ENCODE measurements around the gene FGFR1OP2. TPM values are rescaled to one million over a fixed set of nuclear protein-coding genes. Genes with fewer than 3 reads are reported as not detected.

FGFR1OP2 gene
- total RNA-seq, 1 donor from 2014 or later, result 37.6 TPM

DNA sequence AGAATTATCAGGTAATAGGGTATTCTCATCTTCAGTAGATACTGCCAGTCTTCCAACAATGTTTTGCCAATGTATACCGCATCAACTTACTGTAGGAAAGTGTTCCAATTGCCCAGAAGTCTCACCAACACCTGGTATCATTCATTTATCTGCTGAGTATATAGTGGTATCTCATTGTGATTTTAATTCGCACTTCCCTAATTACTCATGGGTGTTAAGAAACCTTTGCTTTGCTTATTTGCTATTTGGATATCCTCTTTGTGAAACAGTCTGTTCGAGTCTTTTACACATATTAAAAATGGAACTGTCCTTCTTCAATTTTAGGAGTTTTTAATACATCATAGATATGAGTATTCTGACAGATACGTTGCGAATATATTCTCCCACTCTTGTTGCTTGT lies 69.8 kb downstream of the FGFR1OP2 start:
- no peak overlapping the region for H3K27ac Mint-ChIP-seq (ENCODE audit: unreplicated experiment)
- H3K4me3 Mint-ChIP-seq (ENCODE audit: unreplicated experiment), result no peak overlapping the region
- no peak for TF ChIP-seq CTCF (IDR thresholded peaks at IDR 0.05)
- peaks cover 55% of the 10 kb centered on the region for H3K4me1 Mint-ChIP-seq (ENCODE audit: low read depth)
- H3K27me3 Mint-ChIP-seq (ENCODE audit: low read depth), result no peaks in the 10 kb centered on the region
- no peaks in the 10 kb centered on the region for H3K9me3 Mint-ChIP-seq (ENCODE audit: low read depth)
- DNase-seq (ENCODE audit: low spot score), result no peak
- H3K36me3 Mint-ChIP-seq (ENCODE audit: low read depth), result peaks cover 2% of the 10 kb centered on the region

GRCh38 chr12:27009881-27010301 lies 71.6 kb downstream of the FGFR1OP2 start:
- Mint-ChIP-seq H3K27ac (ENCODE audit: unreplicated experiment) (peak overlapping the region; percentile 33), H3K4me1 (ENCODE audit: low read depth) (peaks cover 56% of the 10 kb centered on the region), H3K9me3 (ENCODE audit: low read depth) (no peaks in the 10 kb centered on the region), H3K4me3 (ENCODE audit: unreplicated experiment) (no peak overlapping the region), H3K27me3 (ENCODE audit: low read depth) (no peaks in the 10 kb centered on the region), H3K36me3 (ENCODE audit: low read depth) (peaks cover 2% of the 10 kb centered on the region)
- DNase-seq (ENCODE audit: low spot score), result no peak
- peak; percentile 19 for TF ChIP-seq CTCF (IDR thresholded peaks at IDR 0.05)

DNA sequence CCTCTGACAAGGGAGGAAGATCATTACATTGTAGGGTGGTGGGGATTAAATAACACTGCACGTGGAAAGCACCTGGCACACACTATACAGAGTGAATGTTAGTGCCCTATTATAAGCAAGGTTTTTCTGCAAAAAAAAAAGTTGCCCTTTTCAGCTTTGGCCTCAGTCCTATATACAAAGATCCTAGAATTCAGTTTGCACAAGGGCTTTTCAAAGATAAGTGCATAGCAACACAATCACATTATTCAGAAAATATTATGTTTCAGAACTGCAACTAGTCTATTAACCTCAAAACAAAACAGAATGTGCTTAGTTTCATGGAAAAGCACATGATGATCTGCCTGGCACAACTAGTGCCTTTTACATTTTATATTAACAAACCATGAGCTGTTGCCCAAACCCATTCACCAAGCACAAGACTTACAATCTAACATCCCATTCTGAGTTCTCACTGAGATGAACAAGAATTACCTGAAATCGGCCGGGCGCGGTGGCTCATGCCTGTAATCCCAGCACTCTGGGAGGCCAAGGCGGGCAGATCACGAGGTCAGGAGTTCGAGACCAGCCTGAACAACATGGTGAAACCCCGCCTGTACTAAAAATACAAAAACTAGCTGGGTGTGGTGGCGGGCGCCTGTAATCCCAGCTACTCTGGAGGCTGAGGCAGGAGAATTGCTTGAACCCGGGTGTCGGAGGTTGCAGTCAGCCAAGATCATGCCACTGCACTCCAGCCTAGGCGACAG lies 74.1 kb downstream of the FGFR1OP2 start:
- Mint-ChIP-seq H3K27ac (ENCODE audit: unreplicated experiment) (no peak overlapping the region), H3K36me3 (ENCODE audit: low read depth) (peaks cover 2% of the 10 kb centered on the region), H3K4me3 (ENCODE audit: unreplicated experiment) (no peak overlapping the region), H3K9me3 (ENCODE audit: low read depth) (no peaks in the 10 kb centered on the region), H3K4me1 (ENCODE audit: low read depth) (peaks cover 52% of the 10 kb centered on the region), H3K27me3 (ENCODE audit: low read depth) (no peaks in the 10 kb centered on the region)
- DNase-seq (ENCODE audit: low spot score), result no peak
- TF ChIP-seq CTCF (IDR thresholded peaks at IDR 0.05), result no peak

DNA sequence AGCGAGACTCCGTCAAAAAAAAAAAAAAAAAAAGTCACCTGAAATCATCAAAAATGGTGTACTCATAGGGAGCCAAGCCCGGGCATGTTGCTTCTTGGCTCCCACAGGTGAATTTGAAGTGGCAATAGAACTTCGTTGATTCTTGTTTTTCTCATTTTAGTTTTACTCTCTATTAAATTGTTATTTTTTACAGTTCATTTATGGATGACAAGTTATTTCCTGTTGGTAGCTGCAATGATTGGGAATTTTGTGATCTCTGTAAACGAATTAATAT lies 74.6 kb downstream of the FGFR1OP2 start:
- H3K4me1 Mint-ChIP-seq (ENCODE audit: low read depth), result peaks cover 52% of the 10 kb centered on the region
- peaks cover 2% of the 10 kb centered on the region for H3K36me3 Mint-ChIP-seq (ENCODE audit: low read depth)
- H3K9me3 Mint-ChIP-seq (ENCODE audit: low read depth), result no peaks in the 10 kb centered on the region
- H3K27me3 Mint-ChIP-seq (ENCODE audit: low read depth), result no peaks in the 10 kb centered on the region
- H3K4me3 Mint-ChIP-seq (ENCODE audit: unreplicated experiment), result peak overlapping the region; percentile 89
- TF ChIP-seq CTCF (IDR thresholded peaks at IDR 0.05), result no peak
- DNase-seq (ENCODE audit: low spot score), result no peak
- peak overlapping the region; percentile 86 for H3K27ac Mint-ChIP-seq (ENCODE audit: unreplicated experiment)

DNA sequence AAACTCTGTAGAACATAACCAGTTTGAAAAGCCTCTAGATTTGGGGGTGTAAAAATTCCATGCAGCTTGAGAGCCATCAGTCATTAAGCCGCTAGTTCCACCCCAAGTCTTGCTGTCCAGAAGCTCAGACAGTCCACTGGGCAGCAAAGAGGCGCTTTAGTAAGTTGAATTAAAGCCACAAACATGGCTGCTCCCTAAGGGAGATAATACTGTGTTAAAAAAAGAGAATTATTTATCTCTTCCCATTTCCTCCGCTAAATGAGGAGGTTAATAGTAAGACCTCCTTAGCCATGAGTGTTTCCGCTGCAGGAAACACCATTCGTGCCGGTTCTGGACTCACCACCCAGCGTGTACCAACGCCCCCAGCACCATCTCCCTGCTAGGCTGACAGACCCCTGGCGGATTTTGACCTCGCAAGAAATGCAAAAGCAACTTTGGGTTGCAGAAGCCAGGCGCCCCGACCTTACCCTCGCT lies 75.4 kb downstream of the FGFR1OP2 start:
- Mint-ChIP-seq H3K4me3 (ENCODE audit: unreplicated experiment) (peak overlapping the region; percentile 89), H3K27me3 (ENCODE audit: low read depth) (no peaks in the 10 kb centered on the region), H3K36me3 (ENCODE audit: low read depth) (no peaks in the 10 kb centered on the region), H3K9me3 (ENCODE audit: low read depth) (no peaks in the 10 kb centered on the region), H3K27ac (ENCODE audit: unreplicated experiment) (peak overlapping the region; percentile 86), H3K4me1 (ENCODE audit: low read depth) (peaks cover 52% of the 10 kb centered on the region)
- no peak for TF ChIP-seq CTCF (IDR thresholded peaks at IDR 0.05)
- no peak for DNase-seq (ENCODE audit: low spot score)

Measured in chondrocyte (in vitro differentiated cells).